Measurements from ENCODE around the gene WT1.

WT1 gene

GRCh38 chr11:32437495-32438345, 2.4 kb upstream of the WT1 start:
- DNase-seq: no peak

- DNase-seq: no peak
Measured at GRCh38 chr11:32436751-32437494, 1.6 kb upstream of the WT1 start.

GRCh38 chr11:32435942-32436750, 807 bp upstream of the WT1 start:
- no peak for DNase-seq

- no peak for DNase-seq
Measured at GRCh38 chr11:32435152-32435480, 223 bp downstream of the WT1 start.

- DNase-seq: no peak
Measured at GRCh38 chr11:32434356-32435151, 785 bp downstream of the WT1 start.

GRCh38 chr11:32433914-32434355, 1.4 kb downstream of the WT1 start:
- no peak for DNase-seq

GRCh38 chr11:32433101-32433913, 2.0 kb downstream of the WT1 start:
- DNase-seq: no peak

- DNase-seq: no peak
Measured at GRCh38 chr11:32432565-32432964, 2.8 kb downstream of the WT1 start.

- DNase-seq: no peak
Measured at GRCh38 chr11:32430568-32431381, 4.6 kb downstream of the WT1 start.

- DNase-seq: no peak
Measured at GRCh38 chr11:32429477-32429876, 5.9 kb downstream of the WT1 start.

- DNase-seq: no peak
Measured at GRCh38 chr11:32428665-32429303, 6.6 kb downstream of the WT1 start.

GRCh38 chr11:32427935-32428664, 7.2 kb downstream of the WT1 start:
- DNase-seq: no peak

GRCh38 chr11:32427616-32427934, 7.8 kb downstream of the WT1 start:
- no peak for DNase-seq

GRCh38 chr11:32426819-32427615, 8.3 kb downstream of the WT1 start:
- DNase-seq: no peak

GRCh38 chr11:32426192-32426591, 9.1 kb downstream of the WT1 start:
- DNase-seq: no peak

GRCh38 chr11:32425761-32426160, 9.6 kb downstream of the WT1 start:
- DNase-seq: no peak

GRCh38 chr11:32422545-32422944, 12.8 kb downstream of the WT1 start:
- no peak for DNase-seq

GRCh38 chr11:32421992-32422391, 13.3 kb downstream of the WT1 start:
- no peak for DNase-seq
